GM12878 (cell line): ENCODE measurements around the gene SNX10. TPM values are rescaled to one million over a fixed set of nuclear protein-coding genes. Genes with fewer than 3 reads are reported as not detected.
A peak's percentile ranks its signal among the peaks of the same experiment; 100 is the strongest.

Source experiments
- CTCF ChIP-seq, 3 experiments: IDR thresholded peaks in 2 of 3; conservative IDR thresholded peaks in 1 of 3; 2 replicates each; pipeline ENCODE4 v1.5.1; 2011; ENCODE audit warnings: low read depth in 3 of 3, low read length in 3 of 3, mild to moderate bottlenecking in 3 of 3, control low read depth in 2 of 3, moderate library complexity in 2 of 3, inconsistent platforms in 1 of 3, mixed read lengths in 1 of 3; ENCODE audit not compliant: control insufficient read depth in 2 of 3, insufficient read depth in 1 of 3; ENCODE audit errors: extremely low read depth in 1 of 3
- EED ChIP-seq: sonication (generic); IDR thresholded peaks from 2 replicates; pipeline ENCODE4 v1.6.1; 2016; ENCODE audit warnings: antibody characterized with exemption, low read depth
- HDAC6 ChIP-seq: fragments of 200-600 bp; sonication (generic); IDR thresholded peaks from one replicate; pipeline ENCODE4 v1.8.0; 2017; ENCODE audit warnings: antibody characterized with exemption; ENCODE audit not compliant: unreplicated experiment
- IKZF1 ChIP-seq: fragments of 450-650 bp; conservative IDR thresholded peaks from 2 replicates; pipeline ENCODE4 v1.6.1; 2017; ENCODE audit warnings: antibody characterized with exemption, mild to moderate bottlenecking
- JUNB ChIP-seq: IDR thresholded peaks from 2 replicates; pipeline ENCODE4 v1.6.1; 2016; ENCODE audit warnings: antibody characterized with exemption, mild to moderate bottlenecking
- LARP7 ChIP-seq: fragments of 450-650 bp; IDR thresholded peaks from 2 replicates; pipeline ENCODE4 v1.6.1; 2017; ENCODE audit warnings: mild to moderate bottlenecking
- MTA2 ChIP-seq: fragments of 450-650 bp; IDR thresholded peaks from 2 replicates; pipeline ENCODE4 v1.6.1; 2016; ENCODE audit warnings: low read depth, mild to moderate bottlenecking, moderate library complexity
- NR2C1 ChIP-seq: fragments of 450-650 bp; IDR thresholded peaks from 2 replicates; pipeline ENCODE4 v1.6.1; 2017; ENCODE audit warnings: antibody characterized with exemption, mild to moderate bottlenecking, moderate library complexity
- POLR2A ChIP-seq: IDR thresholded peaks from 2 replicates; pipeline ENCODE4 v1.6.1; 2011; ENCODE audit warnings: low read depth, mild to moderate bottlenecking, low read length
- POLR2AphosphoS5 ChIP-seq: IDR thresholded peaks from 2 replicates; pipeline ENCODE4 v1.6.1; 2011; ENCODE audit warnings: mild to moderate bottlenecking, low read length, inconsistent platforms
- POU2F2 ChIP-seq: IDR thresholded peaks from 3 replicates; pipeline ENCODE4 v1.6.1; 2011; ENCODE audit warnings: low read depth, mild to moderate bottlenecking, low read length, borderline replicate concordance
- RUNX3 ChIP-seq: IDR thresholded peaks from 2 replicates; pipeline ENCODE4 v1.6.1; 2012; ENCODE audit warnings: low read length, inconsistent platforms
- SIN3A ChIP-seq: IDR thresholded peaks from 2 replicates; pipeline ENCODE4 v1.6.1; 2012; ENCODE audit warnings: low read depth, low read length, improper control_type of control experiment
- SREBF1 ChIP-seq: IDR thresholded peaks from 2 replicates; pipeline ENCODE4 v1.6.1; 2012; ENCODE audit warnings: mild to moderate bottlenecking, low read length
- SUZ12 ChIP-seq: fragments of 200-600 bp; sonication (generic); IDR thresholded peaks from one replicate; pipeline ENCODE4 v1.6.1; 2018; ENCODE audit warnings: antibody characterized with exemption, mild to moderate bottlenecking; ENCODE audit not compliant: unreplicated experiment
- TCF12 ChIP-seq: IDR thresholded peaks from 2 replicates; pipeline ENCODE4 v1.6.1; 2011; ENCODE audit warnings: low read depth, mild to moderate bottlenecking, low read length
- ZNF217 ChIP-seq: fragments of 450-650 bp; IDR thresholded peaks from 2 replicates; pipeline ENCODE4 v1.6.1; 2017; ENCODE audit warnings: antibody characterized with exemption, mild to moderate bottlenecking
- polyA plus RNA-seq, 11 experiments: library from polyadenylated mRNA; depleted of rRNA in 4 of 11; unstranded in 6 of 11; stranded (reverse) in 5 of 11; fragments of >200 nt; fragmentation: Nextera tagmentation in 4 of 11; fragmentation: Illumina TruSeq in 1 of 11; extraction: Ambion mirVana in 4 of 11; extraction: Trizol in 1 of 11; gene quantifications; 1 replicate in 1 of 11; 2 replicates in 10 of 11; pipeline versions ENCODE4 v1.2.1 to v1.2.3, GENCODE V29; 2011 to 2016; ENCODE audit warnings: inconsistent platforms in 2 of 11, missing spikeins in 2 of 11, low read depth in 1 of 11
- total RNA-seq, 4 experiments: library from RNA; depleted of rRNA in 3 of 4; stranded (reverse); fragments of >200 nt in 3 of 4; fragmentation: Illumina TruSeq in 1 of 4; extraction: Trizol in 1 of 4; gene quantifications; 2 replicates each; pipeline versions ENCODE4 v1.2.1 to v1.2.3, GENCODE V29; 2013 to 2021
- TF ChIP-seq, protein P1 (sequence below): fragments of 450-650 bp; formaldehyde crosslinking; IDR thresholded peaks from 2 replicates; pipeline ENCODE4 v1.4.0; 2020; ENCODE audit warnings: mild to moderate bottlenecking, moderate library complexity
- TF ChIP-seq, protein P2 (sequence below): fragments of 450-650 bp; IDR thresholded peaks from 2 replicates; pipeline ENCODE4 v1.6.1; 2017; ENCODE audit warnings: mild to moderate bottlenecking, moderate library complexity
- TF ChIP-seq, protein P3 (sequence below): IDR thresholded peaks from 2 replicates; pipeline ENCODE4 v1.6.1; 2011; ENCODE audit warnings: borderline replicate concordance, low read depth, mild to moderate bottlenecking, moderate library complexity, mixed read lengths, low read length; ENCODE audit not compliant: insufficient read depth; ENCODE audit errors: extremely low read length

Gene SNX10
- total and polyA plus RNA-seq, 10 of the 15 experiments (the other 5 are each of a cell fraction or from before 2014, with no cell fraction given) = 22.0 to 56.2 (median 30.1) TPM

DNA sequence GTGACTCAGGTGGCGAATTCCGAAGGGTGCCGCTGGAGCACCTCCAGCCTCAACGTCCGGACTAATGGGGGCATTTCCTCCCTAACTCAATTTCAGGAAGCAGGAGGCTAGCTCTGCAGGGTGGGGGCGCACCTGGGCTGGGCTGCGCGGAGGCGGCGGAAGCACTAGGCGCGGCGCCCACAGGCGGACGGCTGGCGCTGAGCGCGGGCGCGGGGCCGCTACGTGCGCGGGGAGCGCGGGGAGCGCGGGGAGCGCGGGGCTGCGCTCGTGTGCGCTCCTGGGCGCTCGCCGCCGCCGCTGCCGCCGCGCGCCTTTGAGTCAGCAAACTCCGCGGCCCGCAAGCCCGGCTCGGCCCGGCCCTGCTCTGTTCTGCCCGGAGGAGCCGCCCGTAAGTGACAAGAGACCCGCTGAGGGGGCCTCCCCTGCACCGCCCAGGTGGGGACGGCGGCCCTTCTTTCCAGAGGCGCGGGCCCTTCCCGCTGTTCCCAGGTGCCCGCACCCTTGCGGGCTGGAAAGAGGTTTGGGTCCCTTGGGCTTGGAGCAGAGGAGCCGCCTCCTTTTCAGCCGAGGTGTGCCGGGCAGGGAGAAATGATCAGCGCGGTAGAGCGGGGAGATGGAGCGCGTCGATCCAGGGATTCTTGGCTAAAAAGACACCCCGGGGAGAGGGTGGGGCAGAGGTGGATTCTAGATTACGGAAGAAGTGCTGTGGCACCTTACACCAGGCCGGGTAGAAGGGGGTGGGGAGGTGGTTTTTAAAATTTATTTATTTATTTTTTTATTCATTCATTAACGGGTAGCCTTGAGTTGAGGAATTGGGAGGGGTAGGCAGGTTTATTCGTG, at the start of gene SNX10 (continued):
- TF ChIP-seq CTCF (IDR thresholded peaks at IDR 0.05 in 2 of 3, conservative IDR thresholded peaks at IDR 0.05 in 1 of 3; ENCODE audit: control insufficient read depth in 2 of 3, extremely low read depth in 1 of 3, insufficient read depth in 1 of 3, low read depth in 3 of 3, low read length in 3 of 3) = peak; percentile 54 to 84 (median 54); a peak in 5 of 6 replicates
- TF ChIP-seq POLR2A = peak; percentile 66; the same call in 1 of the 2 replicates
- TF ChIP-seq, protein P1, sequence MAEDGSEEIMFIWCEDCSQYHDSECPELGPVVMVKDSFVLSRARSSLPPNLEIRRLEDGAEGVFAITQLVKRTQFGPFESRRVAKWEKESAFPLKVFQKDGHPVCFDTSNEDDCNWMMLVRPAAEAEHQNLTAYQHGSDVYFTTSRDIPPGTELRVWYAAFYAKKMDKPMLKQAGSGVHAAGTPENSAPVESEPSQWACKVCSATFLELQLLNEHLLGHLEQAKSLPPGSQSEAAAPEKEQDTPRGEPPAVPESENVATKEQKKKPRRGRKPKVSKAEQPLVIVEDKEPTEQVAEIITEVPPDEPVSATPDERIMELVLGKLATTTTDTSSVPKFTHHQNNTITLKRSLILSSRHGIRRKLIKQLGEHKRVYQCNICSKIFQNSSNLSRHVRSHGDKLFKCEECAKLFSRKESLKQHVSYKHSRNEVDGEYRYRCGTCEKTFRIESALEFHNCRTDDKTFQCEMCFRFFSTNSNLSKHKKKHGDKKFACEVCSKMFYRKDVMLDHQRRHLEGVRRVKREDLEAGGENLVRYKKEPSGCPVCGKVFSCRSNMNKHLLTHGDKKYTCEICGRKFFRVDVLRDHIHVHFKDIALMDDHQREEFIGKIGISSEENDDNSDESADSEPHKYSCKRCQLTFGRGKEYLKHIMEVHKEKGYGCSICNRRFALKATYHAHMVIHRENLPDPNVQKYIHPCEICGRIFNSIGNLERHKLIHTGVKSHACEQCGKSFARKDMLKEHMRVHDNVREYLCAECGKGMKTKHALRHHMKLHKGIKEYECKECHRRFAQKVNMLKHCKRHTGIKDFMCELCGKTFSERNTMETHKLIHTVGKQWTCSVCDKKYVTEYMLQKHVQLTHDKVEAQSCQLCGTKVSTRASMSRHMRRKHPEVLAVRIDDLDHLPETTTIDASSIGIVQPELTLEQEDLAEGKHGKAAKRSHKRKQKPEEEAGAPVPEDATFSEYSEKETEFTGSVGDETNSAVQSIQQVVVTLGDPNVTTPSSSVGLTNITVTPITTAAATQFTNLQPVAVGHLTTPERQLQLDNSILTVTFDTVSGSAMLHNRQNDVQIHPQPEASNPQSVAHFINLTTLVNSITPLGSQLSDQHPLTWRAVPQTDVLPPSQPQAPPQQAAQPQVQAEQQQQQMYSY (CRISPR knock-in tag) = no peak
- TF ChIP-seq, protein P2, sequence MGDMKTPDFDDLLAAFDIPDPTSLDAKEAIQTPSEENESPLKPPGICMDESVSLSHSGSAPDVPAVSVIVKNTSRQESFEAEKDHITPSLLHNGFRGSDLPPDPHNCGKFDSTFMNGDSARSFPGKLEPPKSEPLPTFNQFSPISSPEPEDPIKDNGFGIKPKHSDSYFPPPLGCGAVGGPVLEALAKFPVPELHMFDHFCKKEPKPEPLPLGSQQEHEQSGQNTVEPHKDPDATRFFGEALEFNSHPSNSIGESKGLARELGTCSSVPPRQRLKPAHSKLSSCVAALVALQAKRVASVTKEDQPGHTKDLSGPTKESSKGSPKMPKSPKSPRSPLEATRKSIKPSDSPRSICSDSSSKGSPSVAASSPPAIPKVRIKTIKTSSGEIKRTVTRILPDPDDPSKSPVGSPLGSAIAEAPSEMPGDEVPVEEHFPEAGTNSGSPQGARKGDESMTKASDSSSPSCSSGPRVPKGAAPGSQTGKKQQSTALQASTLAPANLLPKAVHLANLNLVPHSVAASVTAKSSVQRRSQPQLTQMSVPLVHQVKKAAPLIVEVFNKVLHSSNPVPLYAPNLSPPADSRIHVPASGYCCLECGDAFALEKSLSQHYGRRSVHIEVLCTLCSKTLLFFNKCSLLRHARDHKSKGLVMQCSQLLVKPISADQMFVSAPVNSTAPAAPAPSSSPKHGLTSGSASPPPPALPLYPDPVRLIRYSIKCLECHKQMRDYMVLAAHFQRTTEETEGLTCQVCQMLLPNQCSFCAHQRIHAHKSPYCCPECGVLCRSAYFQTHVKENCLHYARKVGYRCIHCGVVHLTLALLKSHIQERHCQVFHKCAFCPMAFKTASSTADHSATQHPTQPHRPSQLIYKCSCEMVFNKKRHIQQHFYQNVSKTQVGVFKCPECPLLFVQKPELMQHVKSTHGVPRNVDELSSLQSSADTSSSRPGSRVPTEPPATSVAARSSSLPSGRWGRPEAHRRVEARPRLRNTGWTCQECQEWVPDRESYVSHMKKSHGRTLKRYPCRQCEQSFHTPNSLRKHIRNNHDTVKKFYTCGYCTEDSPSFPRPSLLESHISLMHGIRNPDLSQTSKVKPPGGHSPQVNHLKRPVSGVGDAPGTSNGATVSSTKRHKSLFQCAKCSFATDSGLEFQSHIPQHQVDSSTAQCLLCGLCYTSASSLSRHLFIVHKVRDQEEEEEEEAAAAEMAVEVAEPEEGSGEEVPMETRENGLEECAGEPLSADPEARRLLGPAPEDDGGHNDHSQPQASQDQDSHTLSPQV = 0 out of 2 replicates have a peak, but pooled peaks have one; percentile 22
- TF ChIP-seq IKZF1 = peak; percentile 92
- TF ChIP-seq ZNF217 = no peak
- TF ChIP-seq JUNB = no peak
- peak; percentile 59; the same call in 1 of the 2 replicates for TF ChIP-seq TCF12
- TF ChIP-seq POLR2AphosphoS5 = peak; percentile 46; the same call in 1 of the 2 replicates
- peak; percentile 40; the same call in 1 of the 2 replicates for TF ChIP-seq NR2C1
- TF ChIP-seq HDAC6 = peak; percentile 79
- TF ChIP-seq MTA2 = no peak
- TF ChIP-seq, protein P3, sequence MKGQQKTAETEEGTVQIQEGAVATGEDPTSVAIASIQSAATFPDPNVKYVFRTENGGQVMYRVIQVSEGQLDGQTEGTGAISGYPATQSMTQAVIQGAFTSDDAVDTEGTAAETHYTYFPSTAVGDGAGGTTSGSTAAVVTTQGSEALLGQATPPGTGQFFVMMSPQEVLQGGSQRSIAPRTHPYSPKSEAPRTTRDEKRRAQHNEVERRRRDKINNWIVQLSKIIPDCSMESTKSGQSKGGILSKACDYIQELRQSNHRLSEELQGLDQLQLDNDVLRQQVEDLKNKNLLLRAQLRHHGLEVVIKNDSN = no peak
- TF ChIP-seq EED = peak; percentile 69
- no peak; the same call in 2 of the 3 replicates for TF ChIP-seq POU2F2
- peak; percentile 86 for TF ChIP-seq LARP7
- TF ChIP-seq SREBF1 = no peak
- no peak for TF ChIP-seq SUZ12
- TF ChIP-seq SIN3A = no peak
- TF ChIP-seq RUNX3 = no peak; the same call in 1 of the 2 replicates
